ENCODE results near the gene CAMK4. TPM values are rescaled to one million over a fixed set of nuclear protein-coding genes. Genes with fewer than 3 reads are reported as not detected.

CAMK4 gene
- total and polyA plus RNA-seq, 2 experiments from 2014 or later, result 4.2 to 7.3 TPM

GRCh38 chr5:111488353-111488752, 264.2 kb downstream of the CAMK4 start:
- Histone ChIP-seq H3F3A (replicated peaks; ENCODE audit: low read depth) (no peaks in the 10 kb centered on the region), H4K20me1 (replicated peaks; ENCODE audit: insufficient read depth) (no peaks in the 10 kb centered on the region), H3K27me3 (ENCODE audit: insufficient read depth) (no peaks in the 10 kb centered on the region), H3K4me2 (no peak overlapping the region), H3K27ac (ENCODE audit: low read depth) (no peak overlapping the region), H3K36me3 (ENCODE audit: insufficient read depth) (no peaks in the 10 kb centered on the region), H3K4me3 (no peak overlapping the region), H3K9me2 (ENCODE audit: insufficient read depth) (no peaks in the 10 kb centered on the region), H2AFZ (no peak overlapping the region), H3K79me2 (replicated peaks; ENCODE audit: insufficient read depth) (no peaks in the 10 kb centered on the region), H3K4me1 (ENCODE audit: insufficient read depth) (peaks cover 13% of the 10 kb centered on the region)
- no peak for ATAC-seq
- DNase-seq (ENCODE audit: low spot score), result no peak
- H3K4me1 Mint-ChIP-seq, result peaks cover 13% of the 10 kb centered on the region; the same call in 2 of the 3 replicates
- no peak overlapping the region for H3K4me3 Mint-ChIP-seq
- peaks cover 5% of the 10 kb centered on the region for H3K27me3 Mint-ChIP-seq (ENCODE audit: insufficient read depth, low read depth, poor library complexity)
- H3K36me3 Mint-ChIP-seq (ENCODE audit: low read depth), result no peaks in the 10 kb centered on the region
- H3K9me3 Mint-ChIP-seq, result no peaks in the 10 kb centered on the region
- TF ChIP-seq NANOG (IDR thresholded peaks at IDR 0.05; ENCODE audit: borderline replicate concordance) (no peak), ETS1 (IDR thresholded peaks at IDR 0.05) (no peak), STAT1 (IDR thresholded peaks at IDR 0.05; ENCODE audit: unreplicated experiment) (no peak), EZH2phosphoT487 (IDR thresholded peaks at IDR 0.05; ENCODE audit: unreplicated experiment) (no peak), EZH2 (IDR thresholded peaks at IDR 0.05; ENCODE audit: low read depth, unreplicated experiment) (no peak), ZNF462 (CRISPR knock-in tag; IDR thresholded peaks at IDR 0.05) (no peak), CTCF (conservative IDR thresholded peaks at IDR 0.05; ENCODE audit: low read depth in 2 of 2) (no peak), CREB1 (CRISPR knock-in tag; IDR thresholded peaks at IDR 0.05; ENCODE audit: low read depth) (no peak), POLR2AphosphoS5 (IDR thresholded peaks at IDR 0.05; ENCODE audit: low read depth) (no peak), ZNF114 (CRISPR knock-in tag; IDR thresholded peaks at IDR 0.05) (no peak), REST (IDR thresholded peaks at IDR 0.05; ENCODE audit: unreplicated experiment) (no peak)
- no peak overlapping the region for H3K27ac Mint-ChIP-seq
